OCI-LY7 (cell line): Measurements from ENCODE around the gene CPSF7.

ENCODE experiments used
- CTCF ChIP-seq: fragments of 200-600 bp; sonication (generic); conservative IDR thresholded peaks from 2 replicates; pipeline ENCODE4 v1.5.1; 2014; ENCODE audit warnings: mild to moderate bottlenecking, antibody characterized with exemption, low read length, moderate library complexity, mixed read lengths
- EZH2phosphoT487 ChIP-seq: fragments of 200-600 bp; sonication (generic); IDR thresholded peaks from 2 replicates; pipeline ENCODE4 v1.6.1; 2018; ENCODE audit warnings: low read depth, borderline replicate concordance, mild to moderate bottlenecking, mixed run types, antibody characterized with exemption, low read length, moderate library complexity, mixed read lengths

DNA sequence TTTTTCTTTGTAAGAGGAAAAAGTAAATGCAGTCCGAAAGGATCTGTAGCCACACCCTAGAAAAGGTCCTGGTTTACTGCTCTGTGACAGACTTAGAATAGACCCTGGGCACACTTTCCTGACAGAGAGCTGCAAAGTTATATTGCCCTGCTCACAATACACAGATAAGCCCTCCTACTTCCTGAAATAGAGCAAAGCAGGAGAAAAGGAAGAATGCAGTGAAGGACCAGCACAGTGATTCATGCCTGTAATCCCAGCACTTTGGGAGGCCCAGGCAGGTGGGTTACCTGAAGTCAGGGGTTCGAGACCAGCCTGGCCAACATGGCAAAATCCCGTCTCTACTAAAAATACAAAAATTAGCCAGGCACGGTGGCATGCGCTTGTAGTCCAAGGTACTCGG, 70.3 kb downstream of the CPSF7 start:
- TF ChIP-seq EZH2phosphoT487, result no peak
- no peak for TF ChIP-seq CTCF
